Measurements from ENCODE around the gene PIEZO1. TPM values are rescaled to one million over a fixed set of nuclear protein-coding genes. Genes with fewer than 3 reads are reported as not detected.

PIEZO1 gene
- total and polyA plus RNA-seq, 11 donors = 14.2 to 59.7 (median 31.2) TPM

DNA sequence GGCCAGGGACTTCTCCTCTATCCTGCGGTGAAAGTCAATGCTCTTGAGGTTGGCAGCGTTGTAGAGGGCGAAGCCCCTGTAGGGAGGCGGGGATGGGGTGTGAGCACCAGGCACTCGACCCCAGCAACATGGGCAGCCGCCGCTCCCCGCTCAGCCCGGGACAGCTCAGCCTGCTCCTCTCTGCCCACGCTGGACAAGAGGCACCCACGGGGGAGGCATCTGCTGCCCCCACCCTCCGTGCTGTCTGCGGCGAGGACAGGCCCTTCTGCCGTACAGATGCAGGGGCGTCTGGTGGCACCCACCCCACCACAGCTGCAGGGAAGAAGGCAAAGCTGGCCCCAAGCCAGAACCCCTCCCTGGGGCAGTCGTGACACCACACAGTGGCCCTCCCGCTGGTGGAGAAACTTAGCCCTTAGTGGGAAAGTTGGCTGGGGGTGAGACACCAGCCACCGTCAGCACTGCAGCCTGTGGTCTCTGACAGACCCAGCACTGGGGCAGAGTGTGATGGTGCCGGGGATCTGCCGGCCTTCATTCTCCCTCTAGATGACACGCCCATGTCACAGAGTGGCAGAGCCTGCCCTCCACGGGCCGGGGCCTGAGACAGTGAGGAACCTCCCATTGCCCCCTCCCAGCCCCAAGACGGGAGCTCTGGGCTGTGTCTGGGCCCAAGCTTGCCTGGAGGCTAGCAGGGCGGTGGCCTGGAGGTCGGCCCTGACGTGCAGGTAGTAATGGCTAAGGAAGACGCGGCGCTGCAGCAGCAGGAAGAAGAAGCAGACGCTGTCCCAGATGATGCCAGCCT lies 59.2 kb downstream of the PIEZO1 start:
- DNase-seq (no peak), ATAC-seq (no peak)
- intact Hi-C loops (cut with DNase I) = no loop called here

DNA sequence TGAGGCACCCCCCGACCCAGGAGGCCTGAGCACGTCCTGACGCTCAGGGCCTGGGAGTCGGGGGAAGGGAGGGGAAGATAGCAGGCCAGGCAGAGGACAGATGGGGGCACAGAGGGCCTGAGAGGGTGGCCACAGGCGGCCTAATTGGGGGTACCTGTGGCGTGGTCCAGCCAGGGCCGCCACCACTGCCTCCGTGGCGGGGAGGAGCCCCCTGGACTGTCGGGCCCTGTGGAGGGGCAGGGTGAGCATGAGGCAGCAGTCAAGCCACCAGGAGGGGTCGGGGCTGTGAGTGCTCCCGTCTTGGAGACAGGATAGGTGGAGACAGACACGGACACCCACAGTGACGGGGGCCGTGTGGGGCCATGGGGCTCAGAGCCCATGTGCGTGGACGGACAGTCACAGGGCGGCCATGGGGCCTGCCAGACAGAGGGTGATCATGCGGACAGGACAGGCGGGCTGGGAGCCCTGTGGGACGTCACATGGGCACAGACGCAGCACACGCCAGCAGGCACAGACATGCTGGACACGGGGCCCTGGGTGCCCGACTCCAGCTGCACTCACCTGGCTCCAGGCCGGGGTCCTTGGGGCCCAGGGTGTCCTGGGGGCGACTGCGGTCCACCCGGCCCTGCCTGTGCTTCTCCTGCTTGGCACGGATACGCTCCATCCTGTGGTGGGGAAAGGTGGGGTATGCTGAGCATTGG lies 60.0 kb downstream of the PIEZO1 start:
- DNase-seq (no peak), ATAC-seq (no peak)
- intact Hi-C loops (cut with DNase I) = no loop called here
- H3K27me3 ChIP-seq = no peaks in the 10 kb centered on the region
- H3K36me3 ChIP-seq = peaks cover 0 to 83% (median 64%) of the 10 kb centered on the region in 9 donors
- H3K27ac ChIP-seq = no peak overlapping the region
- no peaks in the 10 kb centered on the region for H3K9me3 ChIP-seq
- H3K4me1 ChIP-seq = peaks cover 0 to 5% (median 0%) of the 10 kb centered on the region in 12 donors
- 87 to 91% (median 89%) methylated on average over 25 to 31 of the region's 31 CpGs for WGBS, 4 donors
- TF ChIP-seq, protein P1, sequence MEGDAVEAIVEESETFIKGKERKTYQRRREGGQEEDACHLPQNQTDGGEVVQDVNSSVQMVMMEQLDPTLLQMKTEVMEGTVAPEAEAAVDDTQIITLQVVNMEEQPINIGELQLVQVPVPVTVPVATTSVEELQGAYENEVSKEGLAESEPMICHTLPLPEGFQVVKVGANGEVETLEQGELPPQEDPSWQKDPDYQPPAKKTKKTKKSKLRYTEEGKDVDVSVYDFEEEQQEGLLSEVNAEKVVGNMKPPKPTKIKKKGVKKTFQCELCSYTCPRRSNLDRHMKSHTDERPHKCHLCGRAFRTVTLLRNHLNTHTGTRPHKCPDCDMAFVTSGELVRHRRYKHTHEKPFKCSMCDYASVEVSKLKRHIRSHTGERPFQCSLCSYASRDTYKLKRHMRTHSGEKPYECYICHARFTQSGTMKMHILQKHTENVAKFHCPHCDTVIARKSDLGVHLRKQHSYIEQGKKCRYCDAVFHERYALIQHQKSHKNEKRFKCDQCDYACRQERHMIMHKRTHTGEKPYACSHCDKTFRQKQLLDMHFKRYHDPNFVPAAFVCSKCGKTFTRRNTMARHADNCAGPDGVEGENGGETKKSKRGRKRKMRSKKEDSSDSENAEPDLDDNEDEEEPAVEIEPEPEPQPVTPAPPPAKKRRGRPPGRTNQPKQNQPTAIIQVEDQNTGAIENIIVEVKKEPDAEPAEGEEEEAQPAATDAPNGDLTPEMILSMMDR (IDR thresholded peaks at IDR 0.05) = no peak
- no peak for TF ChIP-seq POLR2A (IDR thresholded peaks at IDR 0.05)
- H3K4me3 ChIP-seq = no peak overlapping the region

More for the DNA sequence above, 59.2 kb downstream of the PIEZO1 start:
- Histone ChIP-seq H3K9me3 (no peaks in the 10 kb centered on the region), H3K27ac (no peak overlapping the region), H3K4me3 (no peak overlapping the region), H3K4me1 (peaks cover 0 to 5% (median 0%) of the 10 kb centered on the region in 12 donors), H3K27me3 (no peaks in the 10 kb centered on the region), H3K36me3 (peaks cover 0 to 81% (median 62%) of the 10 kb centered on the region in 9 donors)
- TF ChIP-seq, protein P1 (IDR thresholded peaks at IDR 0.05) = no peak
- TF ChIP-seq POLR2A (IDR thresholded peaks at IDR 0.05) = no peak
- 84 to 88% (median 86%) methylated on average over 19 to 32 of the region's 32 CpGs for WGBS, 4 donors

DNA sequence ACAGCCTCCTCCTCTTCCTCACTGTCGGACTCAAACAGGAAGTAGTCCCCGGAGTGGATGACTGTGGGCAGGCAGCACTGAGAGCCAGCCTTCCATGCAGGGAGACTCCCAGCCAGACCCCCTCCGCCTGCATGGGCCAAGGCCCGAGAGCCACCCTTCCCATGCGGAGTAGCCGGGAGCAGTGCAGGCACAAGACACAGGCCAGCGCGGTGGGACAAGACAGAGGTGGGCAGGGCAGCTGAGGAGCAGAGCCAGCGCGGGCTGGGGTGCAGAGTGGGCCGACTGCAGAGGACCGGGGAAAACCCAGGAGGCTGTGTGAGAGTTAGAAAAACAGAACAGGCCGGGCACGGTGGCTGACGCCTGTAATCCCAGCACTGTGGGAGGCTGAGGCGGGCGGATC lies 61.1 kb downstream of the PIEZO1 start:
- intact Hi-C loops (cut with DNase I) = no loop called here
- Histone ChIP-seq H3K4me3 (no peak overlapping the region), H3K36me3 (peaks cover 0 to 92% (median 71%) of the 10 kb centered on the region in 9 donors), H3K27me3 (no peaks in the 10 kb centered on the region), H3K27ac (no peak overlapping the region), H3K9me3 (no peaks in the 10 kb centered on the region), H3K4me1 (peaks cover 0 to 5% (median 0%) of the 10 kb centered on the region in 12 donors)
- TF ChIP-seq POLR2A (IDR thresholded peaks at IDR 0.05) = no peak
- TF ChIP-seq, protein P1 (IDR thresholded peaks at IDR 0.05) = no peak
- WGBS, 4 donors = 94 to 95% (median 94%) methylated on average over 15 to 17 of the region's 17 CpGs
- DNase-seq = no peak
- ATAC-seq = no peak

DNA sequence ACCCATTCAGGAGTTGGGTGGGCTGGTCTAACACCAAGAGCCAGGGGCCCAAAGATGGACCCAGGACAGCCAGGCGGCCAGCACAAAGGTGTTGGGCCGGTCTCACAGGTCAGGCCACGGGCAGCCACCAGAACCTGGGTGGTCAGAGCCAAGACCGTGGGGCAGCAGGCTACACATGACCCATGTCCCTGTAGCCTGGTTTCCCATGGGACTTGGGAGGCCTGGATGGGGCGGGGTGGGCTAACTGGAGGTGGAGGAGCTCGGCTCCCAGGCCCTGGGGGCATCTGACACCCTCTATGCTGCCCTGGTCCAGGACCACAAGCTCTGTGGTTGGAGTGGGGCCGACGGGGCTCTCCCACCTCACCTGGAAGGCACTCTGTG lies 61.5 kb downstream of the PIEZO1 start:
- H3K4me1 ChIP-seq = peaks cover 0 to 5% (median 0%) of the 10 kb centered on the region in 12 donors
- H3K9me3 ChIP-seq = no peaks in the 10 kb centered on the region
- H3K27ac ChIP-seq = no peak overlapping the region
- no peak for ATAC-seq
- intact Hi-C loops (cut with DNase I) = no loop called here
- TF ChIP-seq, protein P1 (IDR thresholded peaks at IDR 0.05) = no peak
- no peak for TF ChIP-seq POLR2A (IDR thresholded peaks at IDR 0.05)
- H3K4me3 ChIP-seq = no peak overlapping the region
- DNase-seq = no peak
- H3K36me3 ChIP-seq = peaks cover 0 to 97% (median 75%) of the 10 kb centered on the region in 9 donors
- WGBS, 4 donors = 85 to 90% (median 89%) methylated on average over 6 to 8 of the region's 8 CpGs; no CpG with 5 or more reads in 1 of the 4 donors
- H3K27me3 ChIP-seq = no peaks in the 10 kb centered on the region

All from heart left ventricle (tissue), 16 donors.